ENCODE results near the gene ANTXR2. TPM values are rescaled to one million over a fixed set of nuclear protein-coding genes. Genes with fewer than 3 reads are reported as not detected.
"Not testable (repeated sequence)": the region's sequence is repeated elsewhere in the genome, so short reads cannot be mapped to it uniquely, and the experiment has no call there.

Gene ANTXR2
- total RNA-seq, 4 donors from 2014 or later = 33.5 to 57.8 (median 47.3) TPM

DNA sequence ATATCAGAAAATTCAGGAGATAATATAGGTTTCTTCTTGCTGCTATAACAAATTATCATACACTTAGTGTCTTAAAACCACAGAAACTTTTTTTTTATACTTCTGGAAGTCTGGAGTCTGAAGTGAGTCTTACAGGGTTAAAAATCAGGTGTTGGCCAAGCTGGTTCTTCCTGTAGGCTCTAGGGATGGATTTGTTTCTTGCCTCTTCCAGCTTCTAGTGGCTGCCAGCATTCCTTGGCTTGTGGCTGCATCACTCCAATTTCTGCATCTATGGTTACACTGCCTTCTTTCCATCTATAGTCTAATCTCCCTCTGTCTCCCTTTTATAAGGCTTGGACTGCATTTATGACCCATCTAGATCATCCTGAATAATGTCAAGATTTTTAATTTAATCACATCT is 68.7 kb downstream of the ANTXR2 start:
- no peak for TF ChIP-seq POLR2A (IDR thresholded peaks at IDR 0.05)
- TF ChIP-seq, protein P1, sequence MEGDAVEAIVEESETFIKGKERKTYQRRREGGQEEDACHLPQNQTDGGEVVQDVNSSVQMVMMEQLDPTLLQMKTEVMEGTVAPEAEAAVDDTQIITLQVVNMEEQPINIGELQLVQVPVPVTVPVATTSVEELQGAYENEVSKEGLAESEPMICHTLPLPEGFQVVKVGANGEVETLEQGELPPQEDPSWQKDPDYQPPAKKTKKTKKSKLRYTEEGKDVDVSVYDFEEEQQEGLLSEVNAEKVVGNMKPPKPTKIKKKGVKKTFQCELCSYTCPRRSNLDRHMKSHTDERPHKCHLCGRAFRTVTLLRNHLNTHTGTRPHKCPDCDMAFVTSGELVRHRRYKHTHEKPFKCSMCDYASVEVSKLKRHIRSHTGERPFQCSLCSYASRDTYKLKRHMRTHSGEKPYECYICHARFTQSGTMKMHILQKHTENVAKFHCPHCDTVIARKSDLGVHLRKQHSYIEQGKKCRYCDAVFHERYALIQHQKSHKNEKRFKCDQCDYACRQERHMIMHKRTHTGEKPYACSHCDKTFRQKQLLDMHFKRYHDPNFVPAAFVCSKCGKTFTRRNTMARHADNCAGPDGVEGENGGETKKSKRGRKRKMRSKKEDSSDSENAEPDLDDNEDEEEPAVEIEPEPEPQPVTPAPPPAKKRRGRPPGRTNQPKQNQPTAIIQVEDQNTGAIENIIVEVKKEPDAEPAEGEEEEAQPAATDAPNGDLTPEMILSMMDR (IDR thresholded peaks at IDR 0.05) = no peak
- Histone ChIP-seq H3K4me1 (peaks cover 0 to 7% (median 0%) of the 10 kb centered on the region in 4 donors), H3K4me3 (no peak overlapping the region), H3K36me3 (peaks cover 0 to 30% (median 0%) of the 10 kb centered on the region in 3 donors), H3K9me3 (peaks cover 0 to 7% (median 0%) of the 10 kb centered on the region in 4 donors), H3K27ac (no peak overlapping the region), H3K27me3 (no peaks in the 10 kb centered on the region)
- no peak for DNase-seq

DNA sequence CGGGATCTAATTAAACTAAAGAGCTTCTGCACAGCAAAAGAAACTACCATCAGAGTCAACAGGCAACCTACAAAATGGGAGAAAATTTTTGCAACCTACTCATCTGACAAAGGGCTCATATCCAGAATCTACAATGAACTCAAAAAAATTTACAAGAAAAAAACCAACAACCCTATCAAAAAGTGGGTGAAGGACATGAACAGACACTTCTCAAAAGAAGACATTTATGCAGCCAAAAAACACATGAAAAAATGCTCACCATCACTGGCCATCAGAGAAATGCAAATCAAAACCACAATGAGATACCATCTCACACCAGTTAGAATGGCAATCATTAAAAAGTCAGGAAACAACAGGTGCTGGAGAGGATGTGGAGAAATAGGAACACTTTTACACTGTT is 70.5 kb downstream of the ANTXR2 start:
- H3K27me3 ChIP-seq, H3K4me3 ChIP-seq, H3K9me3 ChIP-seq, H3K27ac ChIP-seq, H3K4me1 ChIP-seq, DNase-seq: not testable (repeated sequence)
- peaks cover 0 to 22% (median 0%) of the 10 kb centered on the region in 3 donors for H3K36me3 ChIP-seq

DNA sequence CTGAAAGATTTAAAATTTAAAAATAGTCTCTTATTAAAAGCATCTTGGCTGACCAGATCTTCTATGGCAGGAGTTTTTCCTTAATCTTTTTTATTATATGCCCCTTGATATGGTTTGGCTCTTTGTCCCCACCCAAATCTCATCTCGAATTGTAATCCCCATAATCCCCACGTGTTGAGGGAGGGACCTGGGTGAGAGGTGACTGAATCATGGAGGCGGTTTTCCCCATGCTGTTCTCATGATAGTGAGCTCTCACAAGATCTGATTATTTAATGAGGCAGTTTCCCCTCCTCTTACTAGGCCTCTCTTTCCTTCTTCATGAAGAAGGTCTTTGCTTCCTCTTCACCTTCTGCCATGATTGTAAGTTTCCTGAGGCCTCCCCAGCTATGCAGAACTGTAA is 74.0 kb downstream of the ANTXR2 start:
- DNase-seq, H3K36me3 ChIP-seq, H3K4me3 ChIP-seq, H3K27me3 ChIP-seq, H3K9me3 ChIP-seq, H3K4me1 ChIP-seq, H3K27ac ChIP-seq: not testable (repeated sequence)

DNA sequence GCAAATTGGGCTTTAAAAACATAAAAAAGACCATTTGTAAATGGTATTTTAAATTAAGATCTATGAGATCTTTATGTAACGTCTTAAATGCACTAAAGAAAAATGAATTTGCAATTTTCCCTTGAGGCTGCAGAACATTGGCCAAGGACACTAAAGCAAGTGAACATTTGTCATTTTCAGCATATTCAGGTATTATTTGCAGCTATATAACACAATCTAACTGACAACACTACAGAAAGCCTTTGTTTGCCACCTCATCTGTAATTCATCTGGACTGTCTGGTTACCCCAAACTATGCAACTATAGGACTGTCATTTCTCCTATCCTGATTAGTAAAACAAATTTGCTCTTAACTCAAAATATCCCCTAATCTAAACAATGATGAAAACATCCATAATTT is 74.8 kb downstream of the ANTXR2 start:
- no peak for TF ChIP-seq POLR2A (IDR thresholded peaks at IDR 0.05)
- TF ChIP-seq, protein P1 (IDR thresholded peaks at IDR 0.05) = no peak
- Histone ChIP-seq H3K27ac (no peak overlapping the region), H3K27me3 (no peaks in the 10 kb centered on the region), H3K36me3 (no peaks in the 10 kb centered on the region), H3K9me3 (no peaks in the 10 kb centered on the region), H3K4me3 (no peak overlapping the region), H3K4me1 (no peaks in the 10 kb centered on the region)
- DNase-seq = no peak

DNA sequence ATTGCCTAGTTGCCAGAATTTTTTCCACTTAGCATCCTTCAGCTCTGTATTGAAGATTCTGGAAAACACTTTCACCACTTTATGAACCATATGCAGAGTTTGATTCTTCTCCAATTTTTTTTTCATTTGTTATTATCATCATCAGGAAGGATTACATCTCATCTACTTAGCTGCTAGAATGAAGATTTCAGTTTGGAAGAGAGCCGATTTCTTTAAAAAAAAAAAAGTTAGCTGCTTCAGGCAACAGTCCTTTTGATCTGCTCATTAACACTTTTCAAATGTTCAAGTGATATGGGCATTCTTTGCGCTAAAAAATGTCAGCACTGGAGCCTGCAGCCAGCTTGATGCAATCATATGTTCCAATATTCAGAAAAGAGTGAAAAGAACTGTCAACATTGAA is 76.2 kb downstream of the ANTXR2 start:
- Histone ChIP-seq H3K27me3 (no peaks in the 10 kb centered on the region), H3K9me3 (no peaks in the 10 kb centered on the region), H3K27ac (no peak overlapping the region), H3K4me1 (no peaks in the 10 kb centered on the region), H3K4me3 (no peak overlapping the region), H3K36me3 (no peaks in the 10 kb centered on the region)
- DNase-seq = no peak
- no peak for TF ChIP-seq POLR2A (IDR thresholded peaks at IDR 0.05)

DNA sequence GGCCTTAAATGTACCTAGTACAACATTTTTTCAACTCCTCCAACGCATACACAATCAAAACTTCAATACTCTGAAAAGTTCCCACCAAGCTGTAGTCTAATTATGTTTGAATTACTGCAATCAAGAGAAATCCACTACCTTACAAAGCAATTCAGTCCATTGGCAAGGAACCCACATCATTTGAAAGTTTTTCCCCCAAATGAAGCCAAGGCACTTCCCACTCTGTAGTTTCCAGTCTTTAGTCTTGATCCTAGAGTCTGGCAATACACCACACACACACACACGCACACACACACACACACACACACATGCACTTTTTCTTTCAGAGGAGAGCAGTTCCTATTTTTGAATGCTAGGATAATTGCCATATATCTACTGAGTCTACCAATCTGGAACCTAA is 79.6 kb downstream of the ANTXR2 start:
- TF ChIP-seq POLR2A (IDR thresholded peaks at IDR 0.05) = no peak
- TF ChIP-seq, protein P1 (IDR thresholded peaks at IDR 0.05) = no peak
- Histone ChIP-seq H3K36me3 (no peaks in the 10 kb centered on the region), H3K27me3 (no peaks in the 10 kb centered on the region), H3K27ac (no peak overlapping the region), H3K4me1 (no peaks in the 10 kb centered on the region), H3K9me3 (no peaks in the 10 kb centered on the region), H3K4me3 (no peak overlapping the region)
- no peak for DNase-seq

DNA sequence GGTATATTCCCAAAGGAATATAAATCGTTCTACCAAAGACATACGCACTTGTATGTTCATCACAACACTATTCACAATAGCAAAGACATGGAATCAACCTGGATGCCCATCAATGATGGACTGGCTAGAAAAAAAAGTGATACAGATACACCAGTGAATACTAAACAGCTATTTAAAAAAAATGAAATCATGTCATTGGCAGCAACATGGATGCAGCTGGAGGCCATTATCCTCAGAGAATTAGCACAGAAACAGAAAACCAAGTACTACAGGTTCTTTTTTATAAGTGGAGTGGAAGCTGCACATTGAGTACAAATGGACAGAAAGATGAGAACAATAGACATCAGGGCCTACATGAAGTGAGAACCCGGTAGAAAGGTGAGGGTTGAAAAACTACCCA is 81.4 kb downstream of the ANTXR2 start:
- TF ChIP-seq, protein P1 (IDR thresholded peaks at IDR 0.05) = no peak
- TF ChIP-seq POLR2A (IDR thresholded peaks at IDR 0.05) = no peak
- Histone ChIP-seq H3K27me3 (no peaks in the 10 kb centered on the region), H3K9me3 (no peaks in the 10 kb centered on the region), H3K4me1 (no peaks in the 10 kb centered on the region), H3K27ac (no peak overlapping the region), H3K36me3 (no peaks in the 10 kb centered on the region), H3K4me3 (no peak overlapping the region)
- DNase-seq = no peak

DNA sequence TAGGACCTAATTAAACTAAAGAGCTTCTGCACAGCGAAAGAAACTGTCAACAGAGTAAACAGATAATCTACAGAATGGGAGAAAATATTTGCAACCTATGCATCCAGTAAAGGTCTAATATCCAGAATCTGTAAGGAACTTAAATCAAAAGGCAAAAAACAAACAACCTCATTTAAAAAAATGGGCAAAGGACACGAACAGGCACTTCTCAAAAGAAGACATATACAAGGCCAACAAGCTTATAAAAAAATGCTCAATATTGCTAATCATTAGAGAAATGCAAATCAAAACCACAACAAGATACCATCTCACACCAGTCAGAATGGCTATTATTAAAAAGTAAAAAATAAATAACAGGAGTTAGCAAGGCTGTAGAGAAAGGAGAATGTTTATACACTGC is 81.9 kb downstream of the ANTXR2 start:
- not testable (repeated sequence) for H3K4me1 ChIP-seq, DNase-seq, H3K27ac ChIP-seq, H3K27me3 ChIP-seq, H3K36me3 ChIP-seq, H3K4me3 ChIP-seq, H3K9me3 ChIP-seq

All from Peyer's patch (tissue), 4 donors.